Kidney tubule cell (primary cell): Measurements from ENCODE around the gene ATAD3C.
"Not testable (repeated sequence)": the region's sequence is repeated elsewhere in the genome, so short reads cannot be mapped to it uniquely, and the experiment has no call there.

ENCODE experiments used
- DNase-seq: peaks from one replicate; pipeline ENCODE4 v3.0.0-alpha.2; 2018; ENCODE audit warnings: low spot score

Gene ATAD3C

DNA sequence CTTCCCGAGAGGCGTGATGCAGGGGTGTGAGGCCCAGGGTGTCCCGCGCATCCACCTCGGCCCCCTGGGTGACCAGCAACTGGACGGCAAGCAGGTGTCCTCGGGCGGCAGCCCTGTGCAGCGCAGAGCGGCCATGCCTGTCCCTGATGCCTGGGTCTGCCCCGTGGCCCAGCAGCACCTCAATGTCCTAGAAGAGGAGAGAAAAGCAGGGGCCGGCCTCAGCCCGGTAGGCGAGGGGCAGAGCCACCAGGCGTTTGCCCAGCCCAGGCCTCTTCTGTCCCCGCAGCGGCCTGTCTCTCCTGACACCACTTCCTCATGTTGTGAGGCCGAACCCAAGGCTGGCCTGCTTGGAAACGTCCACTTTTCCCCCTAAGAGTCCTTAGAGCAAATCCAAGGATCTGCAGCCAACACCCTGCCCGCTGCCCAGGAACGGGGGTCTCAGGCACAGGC is 30.1 kb upstream of the ATAD3C start:
- DNase-seq, result no peak

DNA sequence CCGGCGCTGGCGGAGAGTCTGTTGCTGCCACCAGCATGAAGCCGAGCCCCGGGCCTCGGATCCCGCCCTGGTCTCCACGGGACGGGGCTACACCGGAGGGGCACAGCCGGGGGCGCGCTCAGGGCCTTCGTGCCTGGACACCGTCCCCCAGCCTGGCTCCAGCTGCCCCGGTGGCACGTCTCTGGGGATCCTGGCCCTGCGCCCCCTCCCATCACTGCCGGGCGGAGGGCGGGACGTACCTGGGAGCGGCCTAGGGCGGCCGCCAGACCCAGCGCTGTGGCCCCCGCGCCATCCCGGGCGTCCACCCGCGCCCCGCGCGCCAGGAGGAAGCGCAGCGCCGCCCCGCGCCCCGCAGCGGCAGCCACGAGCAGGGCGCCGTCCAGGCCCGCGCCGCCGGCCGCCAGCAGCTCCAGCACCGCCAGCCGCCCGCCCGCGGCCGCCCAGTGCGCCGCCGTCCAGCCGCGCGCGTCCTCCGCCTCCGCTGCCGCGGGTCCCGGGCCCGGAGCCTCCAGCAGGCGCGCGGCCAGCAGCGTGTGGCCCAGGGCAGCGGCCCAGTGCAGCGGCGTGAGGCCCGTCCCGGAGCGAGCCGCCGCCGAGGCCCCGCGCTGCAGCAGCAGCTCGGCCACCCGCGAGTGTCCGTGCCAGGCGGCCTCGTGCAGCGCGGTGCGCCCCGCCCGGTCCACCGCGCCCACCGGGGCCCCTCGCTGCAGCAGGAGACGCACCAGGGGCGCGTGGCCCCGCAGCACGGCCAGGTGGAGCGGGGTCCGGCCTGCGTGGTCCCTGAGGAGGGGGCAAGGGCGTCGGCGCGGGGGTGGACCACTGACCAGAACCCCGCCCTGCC is 29.5 kb upstream of the ATAD3C start:
- DNase-seq, result no peak

GRCh38 chr1:1420654-1421141 is 28.8 kb upstream of the ATAD3C start:
- no peak for DNase-seq

DNA sequence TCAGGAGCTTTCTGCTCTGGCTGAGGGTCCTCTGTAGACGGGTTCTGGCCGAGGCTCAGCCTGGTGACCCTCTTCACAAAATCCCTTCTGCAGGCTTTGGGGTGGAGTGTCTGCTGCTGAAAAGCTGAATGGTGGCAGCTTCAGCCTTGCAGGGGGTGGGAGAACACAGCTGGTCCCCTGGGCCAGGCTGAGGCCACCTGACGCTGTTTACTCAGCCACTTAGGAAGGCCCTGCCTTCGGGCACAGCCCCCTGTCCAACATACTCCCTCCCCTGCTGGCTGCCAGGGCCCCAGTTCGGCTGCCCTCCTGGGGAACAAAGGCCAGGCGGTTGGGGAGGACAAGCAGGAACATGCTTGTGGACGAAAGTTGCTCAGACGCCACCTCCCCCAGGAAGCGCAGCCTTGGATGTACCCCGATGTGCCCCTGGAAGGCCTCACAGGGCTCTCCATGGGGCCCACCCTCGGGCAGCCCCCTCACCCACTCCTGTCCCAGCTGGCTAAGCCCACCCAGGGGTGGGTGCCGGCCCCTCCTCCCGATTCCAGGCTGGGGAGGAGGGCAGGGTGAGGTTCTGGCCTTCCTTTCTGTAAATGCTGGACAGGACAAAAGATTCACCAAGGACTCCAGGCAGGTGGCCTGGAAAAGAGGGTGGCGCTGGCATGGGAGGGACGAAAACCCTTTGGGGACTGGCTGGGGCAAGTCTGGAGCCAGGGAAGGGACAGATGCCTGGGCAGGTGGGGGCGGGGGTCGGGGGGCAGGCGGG is 28.2 kb upstream of the ATAD3C start, which contains the start of gene ANKRD65:
Gene ANKRD65 (minus strand): TSS at position 130 of the 760 bp plus-strand sequence. CDS start 271 bp downstream, outside the sequence.
- no peak for DNase-seq

- DNase-seq, result no peak
Observed at GRCh38 chr1:1421907-1422464, 27.5 kb upstream of the ATAD3C start.

GRCh38 chr1:1422465-1423244 is 26.8 kb upstream of the ATAD3C start:
- DNase-seq, result peak; percentile 34

DNA sequence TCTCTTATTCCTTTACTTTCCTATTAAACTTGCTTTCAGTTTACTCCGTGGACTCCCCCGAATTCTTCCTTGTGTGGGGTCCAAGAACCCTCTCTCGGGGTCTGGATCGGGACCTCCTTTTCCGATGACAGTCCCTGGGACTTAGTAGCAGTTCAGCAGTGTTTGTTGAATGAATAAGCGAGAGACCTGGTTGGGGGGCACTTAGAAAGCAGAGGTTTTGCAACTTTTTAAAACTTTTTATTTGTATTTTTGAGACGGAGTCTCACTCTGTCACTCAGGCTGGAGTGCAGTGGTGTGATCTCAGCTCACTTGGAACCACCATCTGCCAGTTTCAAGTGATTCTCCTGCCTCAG is 26.3 kb upstream of the ATAD3C start:
- no peak for DNase-seq

GRCh38 chr1:1424707-1425106 is 24.8 kb upstream of the ATAD3C start:
- DNase-seq, result no peak

GRCh38 chr1:1425426-1425752 is 24.1 kb upstream of the ATAD3C start:
- DNase-seq, result no peak

DNA sequence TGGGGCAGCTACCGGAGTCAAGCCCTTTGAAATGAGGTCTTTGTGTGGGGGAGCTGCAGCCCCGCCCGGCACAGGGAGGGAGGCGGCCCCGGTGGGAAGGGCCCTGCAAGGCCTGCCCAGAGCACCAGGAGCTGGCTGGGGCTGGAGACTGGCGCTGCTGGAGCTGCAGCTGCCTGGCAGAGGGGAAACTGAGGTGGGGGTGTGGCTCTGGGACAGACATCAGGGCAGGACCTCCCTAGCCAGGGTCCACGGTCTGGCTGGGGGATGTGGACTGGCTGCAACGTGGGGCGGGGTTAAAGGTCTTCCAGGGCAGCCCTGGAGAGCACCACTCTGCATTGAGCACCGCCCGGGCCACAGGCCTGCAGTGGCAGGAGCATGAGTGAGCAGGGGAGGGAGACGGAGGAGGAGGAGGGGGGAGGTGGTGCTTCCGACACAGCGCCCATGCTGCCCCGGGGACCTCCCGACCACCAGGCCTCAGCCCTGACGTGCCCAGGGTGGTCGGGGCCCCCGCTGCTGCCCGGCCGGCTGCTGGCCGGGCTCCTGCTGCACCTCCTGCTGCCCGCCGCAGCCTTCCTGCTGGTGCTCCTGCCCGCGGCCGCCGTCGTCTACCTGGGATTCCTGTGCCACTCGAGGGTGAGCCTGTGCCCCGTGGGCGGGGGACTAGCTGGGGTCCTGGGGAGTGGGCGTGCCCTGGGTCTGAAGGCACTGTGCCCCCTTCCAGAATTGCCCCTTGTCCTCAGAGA is 23.6 kb upstream of the ATAD3C start:
- no peak for DNase-seq

GRCh38 chr1:1426496-1427105 is 22.9 kb upstream of the ATAD3C start:
- no peak for DNase-seq

GRCh38 chr1:1427106-1427819 is 22.2 kb upstream of the ATAD3C start:
- no peak for DNase-seq

- DNase-seq, result no peak
Observed at GRCh38 chr1:1427820-1428148, 21.7 kb upstream of the ATAD3C start.

DNA sequence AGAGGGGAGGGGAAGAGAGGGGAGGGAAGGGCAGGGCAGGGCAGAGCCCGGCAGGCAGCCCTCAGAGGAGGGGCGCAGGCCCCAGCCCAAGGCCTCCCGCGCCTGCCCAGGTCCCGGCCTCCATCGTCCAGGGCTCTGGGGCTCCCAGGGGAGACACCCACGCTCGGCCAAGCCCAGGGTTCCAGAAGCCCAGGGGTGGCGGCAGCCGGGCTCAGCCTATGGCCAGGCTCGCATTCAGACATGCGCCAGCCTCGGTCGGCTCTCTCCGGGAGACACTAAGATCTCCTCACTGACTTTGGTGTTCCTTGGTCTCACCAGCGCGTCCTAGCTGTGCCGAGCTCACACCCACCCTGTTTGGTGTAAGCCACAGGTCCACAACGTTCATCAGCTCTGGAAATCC is 21.3 kb upstream of the ATAD3C start:
- DNase-seq, result no peak

DNA sequence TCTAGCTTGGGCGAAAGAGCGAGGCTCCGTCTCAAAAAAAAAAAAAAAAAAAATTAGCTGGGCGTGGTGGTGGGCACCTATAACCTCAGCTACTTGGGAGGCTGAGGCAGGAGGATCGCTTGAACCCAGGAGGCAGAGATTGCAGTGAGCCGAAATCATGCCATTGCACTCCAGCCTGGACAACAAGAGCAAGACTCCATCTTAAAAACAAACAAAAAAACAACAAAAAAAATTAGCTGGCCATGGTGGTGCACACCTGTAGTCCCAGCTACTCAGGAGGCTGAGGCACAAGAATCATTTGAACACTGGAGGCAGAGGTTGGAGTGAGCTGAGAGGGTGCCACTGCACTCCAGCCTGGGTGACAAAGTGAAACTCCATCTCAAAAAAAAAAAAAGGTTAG is 20.5 kb upstream of the ATAD3C start:
- DNase-seq, result not testable (repeated sequence)

DNA sequence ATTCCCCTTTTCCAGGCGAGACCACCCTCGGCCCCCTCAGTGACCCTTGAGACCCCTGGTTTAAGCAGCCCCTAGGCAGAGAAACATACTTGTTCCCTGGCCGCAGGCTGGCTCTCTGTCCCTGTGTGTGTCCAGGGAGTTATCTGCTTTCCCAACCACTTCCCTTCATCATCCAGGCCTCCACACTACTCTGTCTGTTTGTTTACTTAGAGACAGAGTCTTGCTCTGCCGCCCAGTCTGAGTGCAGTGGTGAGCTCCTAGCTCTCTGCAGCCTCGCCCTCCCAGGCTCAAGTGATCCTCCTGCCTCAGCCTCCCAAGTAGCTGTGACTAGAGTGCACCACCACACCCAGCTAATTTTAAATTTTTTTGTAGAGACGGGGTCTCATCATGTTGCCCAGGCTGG is 19.8 kb upstream of the ATAD3C start:
- no peak for DNase-seq

- DNase-seq, result peak; percentile 43
Observed at GRCh38 chr1:1430114-1430982, 19.1 kb upstream of the ATAD3C start.

GRCh38 chr1:1430992-1431844 is 18.3 kb upstream of the ATAD3C start:
- DNase-seq, result no peak
